ENCODE measurements around the gene SLC2A11.

The SLC2A11 gene, protein sequence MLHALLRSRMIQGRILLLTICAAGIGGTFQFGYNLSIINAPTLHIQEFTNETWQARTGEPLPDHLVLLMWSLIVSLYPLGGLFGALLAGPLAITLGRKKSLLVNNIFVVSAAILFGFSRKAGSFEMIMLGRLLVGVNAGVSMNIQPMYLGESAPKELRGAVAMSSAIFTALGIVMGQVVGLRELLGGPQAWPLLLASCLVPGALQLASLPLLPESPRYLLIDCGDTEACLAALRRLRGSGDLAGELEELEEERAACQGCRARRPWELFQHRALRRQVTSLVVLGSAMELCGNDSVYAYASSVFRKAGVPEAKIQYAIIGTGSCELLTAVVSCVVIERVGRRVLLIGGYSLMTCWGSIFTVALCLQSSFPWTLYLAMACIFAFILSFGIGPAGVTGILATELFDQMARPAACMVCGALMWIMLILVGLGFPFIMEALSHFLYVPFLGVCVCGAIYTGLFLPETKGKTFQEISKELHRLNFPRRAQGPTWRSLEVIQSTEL

GRCh38 chr22:23857606-23858483 is at the start of gene SLC2A11:
SLC2A11 (plus strand) TSS chr22:23857875; CDS start chr22:23858000, 125 bp downstream.
- CTCF ChIA-PET = interaction anchor here (0.6 to 6.2 kb wide), 14 partner anchors 8 to 266 kb away, joined by 3 to 65 read pairs (median 4); partner anchors contain the start of gene MIF

DNA sequence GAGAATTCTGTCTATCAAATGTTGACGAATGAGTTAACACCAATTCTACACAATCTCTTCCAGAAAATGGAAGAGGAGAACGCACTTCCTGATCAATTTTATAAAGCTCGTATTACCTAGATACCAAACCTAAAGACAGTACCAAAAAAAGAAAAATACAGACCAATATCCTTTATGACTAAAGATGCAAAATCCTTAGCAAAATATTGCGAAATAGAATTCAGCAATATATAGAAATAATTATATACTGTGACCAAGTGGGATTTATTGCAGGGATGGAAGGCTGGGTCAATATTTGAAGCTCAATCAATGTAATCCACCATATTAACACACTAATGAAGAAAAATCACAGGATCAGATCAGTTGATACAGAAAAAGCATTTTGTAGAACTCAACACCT is 45.3 kb upstream of the SLC2A11 start:
- TF ChIP-seq, protein P1, sequence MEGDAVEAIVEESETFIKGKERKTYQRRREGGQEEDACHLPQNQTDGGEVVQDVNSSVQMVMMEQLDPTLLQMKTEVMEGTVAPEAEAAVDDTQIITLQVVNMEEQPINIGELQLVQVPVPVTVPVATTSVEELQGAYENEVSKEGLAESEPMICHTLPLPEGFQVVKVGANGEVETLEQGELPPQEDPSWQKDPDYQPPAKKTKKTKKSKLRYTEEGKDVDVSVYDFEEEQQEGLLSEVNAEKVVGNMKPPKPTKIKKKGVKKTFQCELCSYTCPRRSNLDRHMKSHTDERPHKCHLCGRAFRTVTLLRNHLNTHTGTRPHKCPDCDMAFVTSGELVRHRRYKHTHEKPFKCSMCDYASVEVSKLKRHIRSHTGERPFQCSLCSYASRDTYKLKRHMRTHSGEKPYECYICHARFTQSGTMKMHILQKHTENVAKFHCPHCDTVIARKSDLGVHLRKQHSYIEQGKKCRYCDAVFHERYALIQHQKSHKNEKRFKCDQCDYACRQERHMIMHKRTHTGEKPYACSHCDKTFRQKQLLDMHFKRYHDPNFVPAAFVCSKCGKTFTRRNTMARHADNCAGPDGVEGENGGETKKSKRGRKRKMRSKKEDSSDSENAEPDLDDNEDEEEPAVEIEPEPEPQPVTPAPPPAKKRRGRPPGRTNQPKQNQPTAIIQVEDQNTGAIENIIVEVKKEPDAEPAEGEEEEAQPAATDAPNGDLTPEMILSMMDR (IDR thresholded peaks at IDR 0.05; ENCODE audit: control extremely low read depth, extremely low read depth, low read depth, missing control alignments) = no peak

More at GRCh38 chr22:23857606-23858483, at the start of gene SLC2A11:
- POLR2A ChIA-PET = interaction anchor here (0.6 to 1.0 kb wide), 11 partner anchors 12 to 533 kb away, joined by 3 to 7 read pairs (median 3); partner anchors contain the start of gene MIF
- TF ChIP-seq, protein P1 (IDR thresholded peaks at IDR 0.05; ENCODE audit: control extremely low read depth, extremely low read depth, low read depth, missing control alignments) = peak; percentile 17
- peak; percentile 98 for DNase-seq (ENCODE audit: extremely low spot score)

DNA sequence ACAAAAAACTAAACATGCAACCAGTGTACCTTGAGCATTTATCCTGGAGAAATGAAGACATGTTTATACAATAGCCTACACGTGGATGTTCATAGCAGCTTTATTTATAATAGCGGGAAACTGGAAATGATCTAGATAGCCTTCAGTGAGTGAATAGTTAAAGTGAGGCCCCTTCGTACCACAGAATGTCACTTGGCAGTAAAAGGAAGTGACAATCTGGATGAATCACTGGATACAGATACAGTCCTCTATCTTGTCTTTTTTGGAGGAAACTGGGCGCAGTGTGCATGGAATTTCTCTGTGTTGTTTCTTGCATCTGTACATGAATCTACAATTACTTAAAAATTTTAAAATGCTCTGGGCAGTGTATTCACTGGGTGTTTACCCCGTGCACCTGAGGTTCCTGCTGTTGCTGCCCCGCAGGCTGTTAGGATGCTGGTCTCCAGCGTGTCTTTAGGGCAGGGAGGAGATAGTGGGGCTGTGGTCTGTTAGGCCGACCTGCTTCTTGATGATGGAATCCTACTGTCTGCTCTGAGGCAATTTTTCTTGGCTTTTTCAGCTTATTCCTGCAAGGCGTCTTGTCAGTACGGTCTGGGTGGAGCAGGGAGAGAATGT is 42.0 kb upstream of the SLC2A11 start:
- DNase-seq (ENCODE audit: extremely low spot score) = no peak
- ChIA-PET POLR2A (interaction anchor here (0.8 kb wide), 1 partner anchor 16 kb away, joined by 3 read pairs; no protein-coding TSS in a partner anchor), CTCF (interaction anchor here (0.8 to 1.8 kb wide), 2 partner anchors 11 to 45 kb away, joined by 3 to 4 read pairs; no protein-coding TSS in a partner anchor)
- TF ChIP-seq, protein P1 (IDR thresholded peaks at IDR 0.05; ENCODE audit: control extremely low read depth, extremely low read depth, low read depth, missing control alignments) = no peak

More for the DNA sequence above, 45.3 kb upstream of the SLC2A11 start:
- ChIA-PET POLR2A (no interaction called here), CTCF (interaction anchor here (1.3 to 1.9 kb wide), 4 partner anchors 8 to 77 kb away, joined by 3 to 6 read pairs (median 3); no protein-coding TSS in a partner anchor)
- no peak for DNase-seq (ENCODE audit: extremely low spot score)

DNA sequence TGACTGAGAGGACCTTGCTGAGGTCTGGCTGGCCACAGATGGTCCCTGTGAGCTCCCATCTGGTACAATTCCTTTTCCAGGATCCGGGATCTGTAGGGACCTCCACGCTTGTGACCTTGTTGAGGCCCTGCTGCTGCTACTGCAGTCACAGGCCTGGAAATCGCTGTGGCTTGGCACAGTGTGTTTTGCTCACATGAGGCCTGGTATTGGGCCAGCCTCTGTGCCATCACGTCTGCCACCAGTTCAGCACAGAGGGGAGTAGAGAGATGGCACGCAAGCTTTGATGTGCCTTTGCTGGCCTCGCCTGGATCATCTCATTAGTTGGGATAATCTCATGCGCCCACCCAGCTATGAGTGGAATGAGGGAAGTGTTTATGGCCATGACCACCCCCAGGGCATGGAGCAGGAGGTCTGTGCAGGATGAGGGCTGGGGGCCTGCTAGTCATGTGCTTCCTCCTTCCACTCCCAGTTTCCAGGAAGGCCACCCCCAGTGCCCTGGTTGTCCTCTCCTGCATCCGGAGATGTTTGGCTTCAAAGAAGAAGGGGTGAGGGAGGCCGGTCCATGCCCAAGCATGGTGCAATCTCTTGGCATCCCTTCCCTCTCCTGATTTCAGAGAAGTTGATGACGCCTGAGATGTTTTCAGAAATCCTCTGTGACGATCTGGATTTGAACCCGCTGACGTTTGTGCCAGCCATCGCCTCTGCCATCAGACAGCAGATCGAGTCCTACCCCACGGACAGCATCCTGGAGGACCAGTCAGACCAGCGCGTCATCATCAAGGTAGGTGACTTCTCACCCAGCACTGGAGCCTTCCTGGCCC is 41.3 kb upstream of the SLC2A11 start:
- DNase-seq (ENCODE audit: extremely low spot score) = no peak
- CTCF ChIA-PET = interaction anchor here (1.8 kb wide), 1 partner anchor 46 kb away, joined by 4 read pairs; no protein-coding TSS in a partner anchor
- POLR2A ChIA-PET = interaction anchor here (0.8 kb wide), 1 partner anchor 17 kb away, joined by 3 read pairs; no protein-coding TSS in a partner anchor
- TF ChIP-seq, protein P1 (IDR thresholded peaks at IDR 0.05; ENCODE audit: control extremely low read depth, extremely low read depth, low read depth, missing control alignments) = no peak

GRCh38 chr22:23817146-23817545 is 40.5 kb upstream of the SLC2A11 start:
- CTCF ChIA-PET = interaction anchor here (1.8 kb wide), 1 partner anchor 46 kb away, joined by 4 read pairs; no protein-coding TSS in a partner anchor
- no peak for DNase-seq (ENCODE audit: extremely low spot score)
- POLR2A ChIA-PET = no interaction called here
- TF ChIP-seq, protein P1 (IDR thresholded peaks at IDR 0.05; ENCODE audit: control extremely low read depth, extremely low read depth, low read depth, missing control alignments) = no peak

Measured in GM10248 (cell line).